GM23338 (cell line): Measurements from ENCODE around the gene VILL.

Experiments used
- CREB1 ChIP-seq: fragments of 250-450 bp; sonication (Bioruptor Pico); IDR thresholded peaks from 2 replicates; pipeline ENCODE4 v1.5.0; 2020; ENCODE audit warnings: low read depth, mild to moderate bottlenecking, moderate library complexity
- EZH2 ChIP-seq: fragments of 200-600 bp; sonication (generic); IDR thresholded peaks from one replicate; pipeline ENCODE4 v1.8.0; 2017; ENCODE audit warnings: antibody characterized with exemption, mild to moderate bottlenecking, low read depth; ENCODE audit not compliant: unreplicated experiment
- EZH2phosphoT487 ChIP-seq: fragments of 200-600 bp; sonication (generic); IDR thresholded peaks from one replicate; pipeline ENCODE4 v1.8.1; 2018; ENCODE audit warnings: antibody characterized with exemption; ENCODE audit not compliant: unreplicated experiment
- JUNB ChIP-seq: IDR thresholded peaks from one replicate; pipeline ENCODE4 v1.6.1; 2016; ENCODE audit warnings: antibody characterized with exemption; ENCODE audit not compliant: unreplicated experiment
- TF ChIP-seq, protein P1 (sequence below), 2 experiments: fragments of 200-600 bp in 1 of 2; sonication (generic) in 1 of 2; conservative IDR thresholded peaks; 2 replicates each; pipeline versions ENCODE4 v1.5.1 to v1.6.1; 2016 to 2017; ENCODE audit warnings: antibody characterized with exemption in 2 of 2, low read depth in 2 of 2, mild to moderate bottlenecking in 2 of 2, moderate library complexity in 1 of 2

DNA sequence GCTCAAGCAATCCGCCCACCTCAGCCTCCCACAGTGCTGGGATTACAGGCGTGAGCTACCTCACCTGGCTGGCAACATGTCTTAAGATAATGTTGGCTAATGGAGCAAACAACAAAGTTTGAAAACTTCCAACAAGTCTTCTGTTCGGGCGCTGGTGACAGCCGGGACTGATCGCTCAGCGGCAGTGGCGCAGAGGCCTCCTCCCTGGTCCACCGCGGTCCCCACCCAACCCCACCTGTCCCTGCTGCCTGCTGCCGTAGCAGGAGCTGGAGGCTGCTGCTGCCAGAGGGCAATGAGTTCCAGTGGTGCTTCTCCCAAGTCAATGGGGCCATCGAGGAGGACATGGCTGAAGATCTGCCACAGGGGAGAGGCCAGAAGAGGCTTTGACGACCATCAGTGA lies 60.5 kb downstream of the VILL start:
- TF ChIP-seq EZH2 (no peak), EZH2phosphoT487 (no peak), CREB1 (CRISPR knock-in tag) (no peak), JUNB (no peak)
- TF ChIP-seq, protein P1, sequence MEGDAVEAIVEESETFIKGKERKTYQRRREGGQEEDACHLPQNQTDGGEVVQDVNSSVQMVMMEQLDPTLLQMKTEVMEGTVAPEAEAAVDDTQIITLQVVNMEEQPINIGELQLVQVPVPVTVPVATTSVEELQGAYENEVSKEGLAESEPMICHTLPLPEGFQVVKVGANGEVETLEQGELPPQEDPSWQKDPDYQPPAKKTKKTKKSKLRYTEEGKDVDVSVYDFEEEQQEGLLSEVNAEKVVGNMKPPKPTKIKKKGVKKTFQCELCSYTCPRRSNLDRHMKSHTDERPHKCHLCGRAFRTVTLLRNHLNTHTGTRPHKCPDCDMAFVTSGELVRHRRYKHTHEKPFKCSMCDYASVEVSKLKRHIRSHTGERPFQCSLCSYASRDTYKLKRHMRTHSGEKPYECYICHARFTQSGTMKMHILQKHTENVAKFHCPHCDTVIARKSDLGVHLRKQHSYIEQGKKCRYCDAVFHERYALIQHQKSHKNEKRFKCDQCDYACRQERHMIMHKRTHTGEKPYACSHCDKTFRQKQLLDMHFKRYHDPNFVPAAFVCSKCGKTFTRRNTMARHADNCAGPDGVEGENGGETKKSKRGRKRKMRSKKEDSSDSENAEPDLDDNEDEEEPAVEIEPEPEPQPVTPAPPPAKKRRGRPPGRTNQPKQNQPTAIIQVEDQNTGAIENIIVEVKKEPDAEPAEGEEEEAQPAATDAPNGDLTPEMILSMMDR (conservative IDR thresholded peaks at IDR 0.05; ENCODE audit: low read depth in 2 of 2), result no peak
